ENCODE results near the gene SVEP1.

- no peak for TF ChIP-seq CTCF (IDR thresholded peaks at IDR 0.05)
- TF ChIP-seq EZH2phosphoT487 (IDR thresholded peaks at IDR 0.05), result no peak
These were observed 134.6 kb downstream of the SVEP1 start for GRCh38 chr9:110444911-110445310.

Measured in neural progenitor cell (in vitro differentiated cells).